Epidermal melanocyte (primary cell): ENCODE results near the gene EML6.
"Not testable (repeated sequence)": the region's sequence is repeated elsewhere in the genome, so short reads cannot be mapped to it uniquely, and the experiment has no call there.

ENCODE experiments used
- DNase-seq: peaks from one replicate; pipeline ENCODE4 v3.0.0; 2011; ENCODE audit warnings: low spot score; ENCODE audit not compliant: insufficient read length

The EML6 gene

DNA sequence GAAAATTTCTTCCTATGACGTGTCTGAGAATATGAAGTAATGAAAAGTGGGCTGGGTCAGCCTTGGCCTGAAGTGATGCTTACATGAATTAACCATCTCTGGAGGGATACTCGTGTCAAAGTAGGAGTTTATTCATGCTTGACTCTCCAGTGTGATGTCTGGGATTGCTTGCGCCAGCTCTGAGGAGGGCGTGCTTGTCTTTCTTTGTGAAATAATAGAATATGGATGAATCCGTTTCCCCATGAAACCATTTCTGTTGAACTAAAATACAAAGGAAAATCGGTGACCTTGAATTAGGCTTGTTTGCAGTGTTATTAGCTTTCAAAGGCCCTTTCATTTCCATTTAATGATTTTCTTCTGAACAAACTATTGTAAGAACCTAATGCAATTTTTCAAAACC lies 77.9 kb downstream of the EML6 start:
- no peak for DNase-seq

DNA sequence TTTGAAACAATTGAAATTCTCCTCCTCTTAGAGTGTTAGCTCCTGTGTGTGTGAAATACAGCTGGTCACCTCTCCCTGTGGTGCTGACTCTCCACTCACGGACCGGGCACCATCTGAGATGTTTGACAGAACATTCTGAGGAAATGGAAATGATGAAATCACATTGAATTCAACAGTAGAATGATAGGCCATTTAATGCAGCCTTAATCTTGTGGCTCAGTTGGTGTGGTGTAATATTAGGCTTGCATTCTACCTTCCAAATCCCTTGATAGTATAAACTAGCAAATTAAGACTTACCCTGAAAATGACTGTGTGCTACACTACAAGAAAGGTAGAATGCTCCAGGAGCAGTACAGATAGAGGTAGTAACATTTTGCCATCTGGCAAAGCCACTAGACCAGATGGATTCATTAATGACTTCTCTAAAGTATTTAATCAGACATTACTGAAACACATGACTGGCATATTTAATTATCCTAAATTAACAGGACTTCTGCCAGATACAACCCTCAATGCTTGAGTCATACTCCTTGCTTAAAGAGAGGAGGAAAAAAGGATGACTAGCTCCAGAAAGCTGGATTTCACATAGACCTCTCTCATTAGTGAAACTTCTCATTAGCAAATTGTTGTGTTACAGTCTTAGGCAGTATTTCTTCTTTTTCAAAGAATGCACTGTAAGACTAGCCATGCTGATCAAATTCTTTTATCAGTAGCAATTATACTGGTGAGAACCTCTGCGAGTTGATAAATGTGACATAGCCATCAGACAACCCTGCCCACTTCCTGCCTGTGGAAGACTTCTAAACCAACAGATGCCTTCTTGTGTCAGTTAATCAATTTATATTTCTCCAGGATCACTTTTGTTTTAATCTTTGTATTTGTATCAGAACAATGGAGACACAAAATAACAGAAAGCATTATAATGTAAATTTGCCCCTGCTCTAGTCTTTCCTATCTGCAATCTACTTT lies 80.6 kb downstream of the EML6 start:
- no peak for DNase-seq

GRCh38 chr2:54805255-54805654 lies 81.8 kb downstream of the EML6 start:
- no peak for DNase-seq

DNA sequence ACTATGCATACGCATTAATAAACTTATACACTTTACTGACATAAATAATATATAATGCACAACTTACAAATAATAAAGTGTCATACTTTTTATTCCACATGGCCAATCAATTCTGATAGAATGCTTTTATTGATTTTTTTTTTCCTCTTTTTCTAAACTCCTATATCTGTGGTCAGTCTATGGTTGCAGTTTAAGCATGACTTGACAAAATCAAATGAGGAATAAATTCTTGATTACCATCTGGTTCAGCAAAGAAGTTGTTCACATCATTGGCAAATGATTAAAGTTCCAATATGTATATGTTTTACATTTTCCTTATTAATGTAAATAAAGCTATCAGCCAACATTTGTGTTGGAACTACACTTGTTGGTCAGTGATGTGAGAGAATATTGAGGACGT lies 83.5 kb downstream of the EML6 start:
- no peak for DNase-seq

DNA sequence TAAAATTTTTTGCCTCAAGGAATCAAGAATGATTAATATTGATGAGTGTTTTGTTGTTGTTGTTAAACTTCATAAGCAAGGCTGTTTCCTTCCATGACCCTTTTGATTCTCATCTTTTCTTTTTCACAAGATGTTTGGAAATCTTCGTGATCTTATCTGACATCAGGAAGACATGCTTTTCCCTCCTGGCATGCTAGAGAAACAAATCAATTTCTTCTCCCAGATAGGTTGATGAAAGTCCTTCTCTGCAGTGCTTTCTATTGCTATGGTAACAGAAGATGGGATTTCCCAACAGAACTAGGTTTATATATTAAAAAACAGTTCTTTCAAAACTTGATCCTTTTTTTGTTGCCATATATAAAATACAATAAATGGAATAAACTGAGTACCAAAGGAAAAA lies 85.2 kb downstream of the EML6 start:
- DNase-seq, result no peak

DNA sequence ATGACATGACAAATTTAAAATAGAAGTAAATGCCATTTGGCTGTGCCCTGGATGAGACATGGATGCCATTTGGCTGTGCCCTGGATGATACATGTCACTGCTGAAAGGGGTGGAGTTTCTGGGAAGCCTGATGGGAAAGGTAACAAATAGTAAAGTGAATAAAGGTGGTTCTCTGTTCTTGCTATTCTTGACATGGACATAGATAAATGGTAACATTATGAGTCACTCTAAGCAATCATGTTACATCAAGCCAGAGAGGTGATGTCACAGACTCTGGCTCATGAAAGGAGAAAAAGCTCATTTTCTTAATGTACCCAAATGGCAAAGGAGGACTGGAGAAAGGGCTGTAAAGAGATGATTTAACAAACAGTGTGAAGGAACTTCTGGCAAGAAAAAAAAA lies 86.4 kb downstream of the EML6 start:
- DNase-seq, result no peak

GRCh38 chr2:54810246-54810645 lies 86.8 kb downstream of the EML6 start:
- DNase-seq, result no peak

GRCh38 chr2:54813584-54813983 lies 90.1 kb downstream of the EML6 start:
- no peak for DNase-seq

GRCh38 chr2:54814389-54815147 lies 91.1 kb downstream of the EML6 start:
- DNase-seq, result no peak

DNA sequence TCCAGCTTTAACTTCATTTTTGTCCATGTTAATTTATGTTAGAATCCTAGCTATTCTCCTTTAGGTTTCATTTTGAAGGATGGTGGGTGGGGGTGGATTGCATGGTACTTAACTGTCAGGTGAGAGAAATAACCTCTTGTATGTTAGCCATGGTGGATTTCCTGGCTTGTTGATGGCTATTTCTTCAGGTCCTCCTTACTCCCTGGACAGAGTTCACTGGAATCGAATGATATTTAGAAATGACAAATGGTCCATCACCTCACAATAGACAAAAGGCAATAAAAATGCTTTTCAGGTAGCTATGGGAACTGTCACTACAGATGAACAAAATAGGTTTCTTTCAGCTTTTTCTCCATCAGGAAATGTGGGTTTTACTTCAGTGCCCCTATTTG lies 91.7 kb downstream of the EML6 start:
- DNase-seq, result no peak

GRCh38 chr2:54818226-54818625 lies 94.8 kb downstream of the EML6 start:
- DNase-seq, result no peak

DNA sequence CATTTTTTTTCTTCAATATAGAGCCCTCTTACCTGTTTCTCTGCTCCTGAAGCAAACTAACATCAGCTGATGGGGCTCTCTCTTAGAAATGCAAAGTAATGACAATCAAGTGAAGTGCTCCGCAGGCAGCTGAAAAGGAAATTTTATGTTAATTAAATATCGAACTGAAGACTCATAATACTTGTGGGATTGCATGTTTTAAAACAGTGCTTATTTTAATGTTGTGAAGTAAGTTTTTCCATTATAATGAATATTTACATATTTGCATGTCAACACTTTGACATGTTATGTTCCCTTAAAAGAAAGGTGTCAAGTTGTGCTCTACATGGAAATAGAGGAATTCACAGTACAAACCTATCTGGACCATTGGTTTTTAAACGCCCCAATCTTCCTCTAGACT lies 97.1 kb downstream of the EML6 start:
- DNase-seq, result no peak

- no peak for DNase-seq
Observed at GRCh38 chr2:54824567-54824966, 101.1 kb downstream of the EML6 start.

- DNase-seq, result no peak
Observed at GRCh38 chr2:54830546-54830945, 107.1 kb downstream of the EML6 start.

- DNase-seq, result no peak
Observed at GRCh38 chr2:54831480-54831879, 108.0 kb downstream of the EML6 start.

GRCh38 chr2:54834721-54835120 lies 111.3 kb downstream of the EML6 start:
- no peak for DNase-seq

DNA sequence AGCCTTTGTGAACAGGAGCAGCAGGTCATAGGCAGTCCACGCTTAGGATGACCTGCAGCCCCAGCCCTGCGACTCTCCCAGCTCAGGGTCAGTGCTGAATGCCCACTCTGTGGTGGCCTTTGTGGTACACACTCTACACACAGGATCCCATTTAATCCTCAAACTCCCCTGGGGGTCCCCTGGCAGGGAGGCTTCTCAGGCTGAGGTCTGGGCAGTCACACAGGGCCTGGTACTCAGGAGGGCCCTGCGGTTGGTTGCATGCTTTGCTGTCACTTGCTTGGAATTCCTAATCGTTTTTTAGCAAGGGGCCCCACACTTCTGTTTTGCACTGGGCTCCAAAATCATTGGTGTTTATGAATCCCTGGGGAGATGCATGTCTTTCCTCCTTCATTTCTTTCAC lies 113.0 kb downstream of the EML6 start:
- no peak for DNase-seq

DNA sequence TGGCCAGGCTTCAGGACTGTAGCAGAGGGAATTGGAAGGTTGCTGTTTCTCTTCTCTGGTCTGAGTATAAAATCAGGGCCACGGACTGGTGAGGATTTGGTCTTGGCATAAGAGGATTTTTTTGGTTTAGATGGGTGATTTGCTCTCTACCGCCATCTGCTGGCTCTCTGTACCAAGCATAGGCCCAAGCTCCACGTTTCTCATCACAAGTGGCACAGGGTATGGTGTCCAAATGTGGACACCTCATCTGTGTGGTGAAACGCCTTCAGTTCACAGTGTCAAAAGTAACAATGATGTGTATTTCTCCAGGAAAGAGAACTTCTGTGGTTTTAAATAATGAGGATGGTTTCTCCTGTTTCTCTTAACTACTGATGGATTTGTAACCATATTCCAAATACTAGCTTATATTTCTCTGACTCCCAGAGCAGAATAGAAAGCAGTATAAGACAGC lies 115.1 kb downstream of the EML6 start:
- peak; percentile 77 for DNase-seq

DNA sequence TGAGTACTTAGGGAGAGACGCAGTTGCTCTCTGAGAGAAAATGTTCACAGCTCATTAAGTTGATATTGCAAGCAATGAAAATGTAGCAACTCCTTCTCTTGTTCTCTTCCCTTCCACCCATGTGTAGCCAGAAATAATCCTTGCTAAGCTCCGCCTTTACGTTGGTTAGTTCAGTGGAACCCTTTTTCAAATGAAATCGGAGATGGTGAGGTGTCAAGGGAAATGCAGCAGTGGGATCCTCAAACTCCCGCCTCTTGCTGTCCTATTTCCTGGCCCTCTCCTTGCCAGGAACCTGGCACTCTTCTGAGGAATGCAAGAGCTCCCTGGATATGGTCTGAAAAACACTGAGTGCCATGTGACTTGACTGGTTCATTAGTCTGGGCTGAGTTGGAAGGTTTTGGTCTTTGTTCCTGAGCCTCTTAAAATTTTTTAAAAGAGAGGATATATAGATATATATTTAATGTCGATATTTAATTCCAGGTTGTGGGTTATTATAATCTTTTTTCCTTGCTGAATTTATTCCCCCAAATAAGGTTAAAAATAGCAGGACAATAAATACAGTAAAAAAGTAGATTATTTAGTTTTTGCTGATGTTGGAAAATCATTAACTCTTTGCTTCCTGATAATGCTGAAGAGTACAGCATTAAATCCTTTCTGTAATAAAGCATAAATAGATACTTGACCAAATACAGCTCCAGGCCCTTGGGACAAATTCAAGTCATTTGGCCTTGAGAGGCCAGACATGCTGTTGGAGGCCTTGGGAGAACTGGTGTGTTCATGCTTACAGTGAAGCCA lies 116.2 kb downstream of the EML6 start:
- no peak for DNase-seq

DNA sequence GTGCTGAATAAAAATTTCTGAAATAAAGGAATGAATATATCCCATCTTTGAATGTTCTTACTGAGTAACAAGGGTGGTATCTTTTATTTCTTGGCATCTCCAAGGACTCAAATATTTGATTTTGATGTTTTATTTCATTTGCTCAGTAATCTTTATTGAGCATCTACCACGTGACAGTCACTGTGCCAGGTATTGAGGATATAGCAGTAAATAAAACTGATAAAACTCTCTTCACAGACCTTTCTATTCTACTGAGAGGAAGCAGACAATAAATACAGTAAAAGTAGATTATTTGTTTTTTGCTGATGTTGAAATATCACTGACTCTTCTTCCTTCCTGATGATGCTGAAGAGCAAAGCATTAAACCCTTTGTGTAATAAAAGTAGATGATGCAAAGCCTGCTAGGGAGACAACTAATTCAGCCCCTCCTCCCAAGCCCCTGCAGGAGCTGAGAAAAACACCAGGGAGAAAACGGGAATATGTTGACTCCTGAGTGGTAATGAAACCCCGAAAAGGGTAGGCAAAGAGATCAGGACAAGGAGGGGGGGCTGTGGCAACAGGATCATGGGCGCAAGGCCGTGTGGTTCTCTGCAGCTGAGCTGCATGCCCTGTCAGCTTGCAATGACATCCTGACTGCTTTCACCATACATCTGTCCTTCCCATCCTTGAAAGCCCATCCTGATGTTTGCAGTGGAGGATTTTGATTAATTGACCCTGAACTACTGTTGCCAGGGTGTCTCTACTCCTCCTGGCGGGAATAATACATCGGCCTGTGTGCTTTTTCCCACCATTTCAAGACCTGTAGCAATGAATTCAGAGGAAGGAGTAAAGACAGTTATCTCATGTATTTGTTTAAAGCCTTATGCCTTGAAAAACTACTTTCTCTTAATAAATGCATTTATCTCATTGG lies 117.4 kb downstream of the EML6 start:
- DNase-seq, result no peak

DNA sequence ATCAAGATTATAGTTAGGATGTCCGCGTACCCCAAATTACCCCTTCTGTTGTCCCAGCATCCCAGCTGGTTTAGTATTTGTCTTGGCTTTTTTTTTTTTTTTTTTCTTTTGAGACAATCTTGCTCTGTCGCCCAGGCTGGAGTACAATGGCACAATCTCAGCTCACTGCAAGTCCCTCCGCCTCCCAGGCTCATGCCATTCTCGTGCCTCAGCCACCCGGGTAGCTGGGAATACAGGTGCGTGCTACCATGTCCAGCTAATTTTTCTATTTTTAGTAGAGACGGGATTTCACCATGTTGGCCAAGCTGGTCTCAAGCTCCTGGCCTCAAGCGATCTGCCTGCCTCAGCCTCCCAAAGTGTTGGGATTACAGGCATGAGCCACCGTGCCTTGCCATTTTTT lies 118.0 kb downstream of the EML6 start:
- not testable (repeated sequence) for DNase-seq
